OCI-LY3 (cell line): Measurements from ENCODE around the gene FBXO45.

ENCODE experiments used
- H2AFZ ChIP-seq: fragments of 200-600, 300-600 bp; shearing (Covaris generic); 2 replicates; pipeline ENCODE4 v1.6.0; 2014; ENCODE audit warnings: antibody characterized with exemption, low read depth, low read length
- H3K27ac ChIP-seq: fragments of 200-600, 300-600 bp; sonication (generic); 2 replicates; pipeline ENCODE4 v1.5.1; 2014; ENCODE audit warnings: mild to moderate bottlenecking, low read length, moderate library complexity, mixed read lengths
- H3K27me3 ChIP-seq: fragments of 200-600, 300-600 bp; sonication (generic); 2 replicates; pipeline ENCODE4 v1.6.1; 2014; ENCODE audit warnings: low read depth, low read length, mixed read lengths
- H3K36me3 ChIP-seq: fragments of 200-600, 300-600 bp; sonication (generic); replicated peaks from 2 replicates; pipeline ENCODE3; 2014; ENCODE audit warnings: low read depth, low read length, mixed read lengths
- H3K4me1 ChIP-seq: fragments of 300-600, 200-600 bp; sonication (generic); 2 replicates; pipeline ENCODE4 v1.6.1; 2014; ENCODE audit warnings: low read length, mixed read lengths
- H3K4me2 ChIP-seq: fragments of 200-600, 300-600 bp; sonication (generic); 2 replicates; pipeline ENCODE4 v1.6.1; 2014; ENCODE audit warnings: low read length, mixed read lengths
- H3K4me3 ChIP-seq: fragments of 300-600, 200-600 bp; sonication (generic); 2 replicates; pipeline ENCODE4 v1.5.1; 2014; ENCODE audit warnings: antibody characterized with exemption, mild to moderate bottlenecking, low read length, moderate library complexity
- H3K79me2 ChIP-seq: fragments of 300-600, 200-600 bp; shearing (Covaris generic); 2 replicates; pipeline ENCODE4 v1.6.1; 2014; ENCODE audit warnings: mild to moderate bottlenecking, low read length, mixed read lengths
- H3K9ac ChIP-seq: fragments of 300-600, 200-600 bp; shearing (Covaris generic); 2 replicates; pipeline ENCODE4 v1.6.0; 2014; ENCODE audit warnings: mild to moderate bottlenecking, low read length, moderate library complexity
- H3K9me3 ChIP-seq: fragments of 200-600, 300-600 bp; shearing (Covaris generic); 2 replicates; pipeline ENCODE4 v1.6.1; 2014; ENCODE audit warnings: low read length, mixed read lengths; ENCODE audit not compliant: insufficient read depth
- H4K20me1 ChIP-seq: fragments of 200-600, 300-600 bp; sonication (generic); 2 replicates; pipeline ENCODE4 v1.6.1; 2016; ENCODE audit warnings: low read length, mixed read lengths; ENCODE audit not compliant: insufficient read depth
- CTCF ChIP-seq: fragments of 200-600, 300-600 bp; sonication (generic); IDR thresholded peaks from 2 replicates; pipeline ENCODE4 v1.5.1; 2014; ENCODE audit warnings: antibody characterized with exemption, low read length, low read depth
- EZH2phosphoT487 ChIP-seq: fragments of 200-600 bp; shearing (Covaris generic); IDR thresholded peaks from 2 replicates; pipeline ENCODE4 v1.6.1; 2018; ENCODE audit warnings: antibody characterized with exemption, mixed run types, low read depth

FBXO45 gene

GRCh38 chr3:196531418-196531817 is 37.0 kb upstream of the FBXO45 start:
- Histone ChIP-seq H3K4me3 (no peak overlapping the region), H3K4me2 (no peak overlapping the region), H3K27ac (no peak overlapping the region), H4K20me1 (no peaks in the 10 kb centered on the region), H3K36me3 (peaks cover 2% of the 10 kb centered on the region), H3K79me2 (no peaks in the 10 kb centered on the region), H2AFZ (no peak overlapping the region), H3K4me1 (peaks cover 13% of the 10 kb centered on the region), H3K9ac (no peak overlapping the region), H3K9me3 (no peaks in the 10 kb centered on the region), H3K27me3 (no peaks in the 10 kb centered on the region)
- TF ChIP-seq CTCF = no peak
- TF ChIP-seq EZH2phosphoT487 = no peak

GRCh38 chr3:196533260-196533681 is 35.2 kb upstream of the FBXO45 start:
- Histone ChIP-seq H3K27ac (no peak overlapping the region), H3K9me3 (no peaks in the 10 kb centered on the region), H3K4me3 (no peak overlapping the region), H3K4me2 (no peak overlapping the region), H3K27me3 (no peaks in the 10 kb centered on the region), H3K4me1 (no peaks in the 10 kb centered on the region), H3K36me3 (peaks cover 2% of the 10 kb centered on the region), H2AFZ (no peak overlapping the region), H4K20me1 (no peaks in the 10 kb centered on the region), H3K9ac (no peak overlapping the region), H3K79me2 (no peaks in the 10 kb centered on the region)
- TF ChIP-seq EZH2phosphoT487 (no peak), CTCF (no peak)

GRCh38 chr3:196537319-196537984 is 31.0 kb upstream of the FBXO45 start:
- Histone ChIP-seq H4K20me1 (no peaks in the 10 kb centered on the region), H2AFZ (no peak overlapping the region), H3K9ac (no peak overlapping the region), H3K9me3 (no peaks in the 10 kb centered on the region), H3K4me3 (no peak overlapping the region), H3K27me3 (no peaks in the 10 kb centered on the region), H3K4me2 (no peak overlapping the region), H3K27ac (no peak overlapping the region), H3K4me1 (no peaks in the 10 kb centered on the region), H3K79me2 (no peaks in the 10 kb centered on the region), H3K36me3 (no peaks in the 10 kb centered on the region)
- TF ChIP-seq CTCF (peak; percentile 78), EZH2phosphoT487 (no peak)

- H3K9ac ChIP-seq = no peak overlapping the region
These were observed 26.6 kb upstream of the FBXO45 start for GRCh38 chr3:196541684-196542445.

More at GRCh38 chr3:196541684-196542445, 26.6 kb upstream of the FBXO45 start:
- no peaks in the 10 kb centered on the region for H3K9me3 ChIP-seq
- TF ChIP-seq CTCF = no peak
- TF ChIP-seq EZH2phosphoT487 = no peak
- H3K4me2 ChIP-seq = no peak overlapping the region
- no peaks in the 10 kb centered on the region for H3K27me3 ChIP-seq
- no peak overlapping the region for H3K4me3 ChIP-seq
- H3K27ac ChIP-seq = no peak overlapping the region
- H3K4me1 ChIP-seq = no peaks in the 10 kb centered on the region
- H3K79me2 ChIP-seq = no peaks in the 10 kb centered on the region
- no peaks in the 10 kb centered on the region for H3K36me3 ChIP-seq
- no peak overlapping the region for H2AFZ ChIP-seq
- no peaks in the 10 kb centered on the region for H4K20me1 ChIP-seq
